HuH-7.5 (cell line): ENCODE results near the gene DMXL1.
"Not testable (repeated sequence)": the region's sequence is repeated elsewhere in the genome, so short reads cannot be mapped to it uniquely, and the experiment has no call there.

Source experiments
- DNase-seq: peaks from one replicate; pipeline ENCODE4 v3.0.0; 2011; ENCODE audit warnings: low spot score

DMXL1 gene

GRCh38 chr5:119212676-119213075, 141.8 kb downstream of the DMXL1 start:
- no peak for DNase-seq

GRCh38 chr5:119217183-119217582, 146.3 kb downstream of the DMXL1 start:
- DNase-seq: no peak

- DNase-seq: no peak
Measured at GRCh38 chr5:119218830-119219782, 148.2 kb downstream of the DMXL1 start.

GRCh38 chr5:119220576-119221197, 149.8 kb downstream of the DMXL1 start:
- DNase-seq: no peak

- DNase-seq: no peak
Measured at GRCh38 chr5:119221330-119221729, 150.4 kb downstream of the DMXL1 start.

- no peak for DNase-seq
Measured at GRCh38 chr5:119229950-119230349, 159.1 kb downstream of the DMXL1 start.

GRCh38 chr5:119238265-119239118, 167.6 kb downstream of the DMXL1 start:
- DNase-seq: no peak

- DNase-seq: no peak
Measured at GRCh38 chr5:119239119-119239417, 168.2 kb downstream of the DMXL1 start.

GRCh38 chr5:119239826-119240225, 168.9 kb downstream of the DMXL1 start:
- not testable (repeated sequence) for DNase-seq

GRCh38 chr5:119243888-119244287, 173.0 kb downstream of the DMXL1 start:
- no peak for DNase-seq

GRCh38 chr5:119250946-119251901, 180.3 kb downstream of the DMXL1 start:
- DNase-seq: no peak

- DNase-seq: no peak
Measured at GRCh38 chr5:119255571-119256356, 184.9 kb downstream of the DMXL1 start.

- no peak for DNase-seq
Measured at GRCh38 chr5:119257613-119258012, 186.7 kb downstream of the DMXL1 start.

GRCh38 chr5:119263639-119264038, 192.8 kb downstream of the DMXL1 start:
- no peak for DNase-seq

GRCh38 chr5:119264186-119264585, 193.3 kb downstream of the DMXL1 start:
- DNase-seq: no peak

GRCh38 chr5:119267958-119268386, 197.1 kb downstream of the DMXL1 start:
- DNase-seq: peak; percentile 79

GRCh38 chr5:119268387-119269060, 197.6 kb downstream of the DMXL1 start:
- peak; percentile 64 for DNase-seq

- DNase-seq: peak; percentile 9
Measured at GRCh38 chr5:119269061-119269944, 198.4 kb downstream of the DMXL1 start.

GRCh38 chr5:119270121-119270565, 199.3 kb downstream of the DMXL1 start:
- DNase-seq: no peak
